PFSK-1 (cell line): ENCODE measurements around the gene SLIT3.

ENCODE experiments used
- FOXP2 ChIP-seq: optimal IDR thresholded peaks from 2 replicates; pipeline ENCODE3; 2011; ENCODE audit warnings: borderline replicate concordance, control low read depth, inconsistent platforms; ENCODE audit not compliant: insufficient read depth; ENCODE audit errors: extremely low read length, extremely low read depth
- POLR2AphosphoS5 ChIP-seq: IDR thresholded peaks from 2 replicates; pipeline ENCODE4 v1.6.1; 2012; ENCODE audit warnings: low read depth, mild to moderate bottlenecking, control low read depth, low read length, moderate library complexity
- SIN3A ChIP-seq: IDR thresholded peaks from 2 replicates; pipeline ENCODE4 v1.6.1; 2012; ENCODE audit warnings: mild to moderate bottlenecking, low read length, moderate library complexity, borderline replicate concordance; ENCODE audit not compliant: insufficient read depth
- TAF1 ChIP-seq: IDR thresholded peaks from 2 replicates; pipeline ENCODE4 v1.6.1; 2012; ENCODE audit warnings: low read length, control low read depth, borderline replicate concordance; ENCODE audit not compliant: insufficient read depth
- TF ChIP-seq, protein P1 (sequence below), 2 experiments: IDR thresholded peaks; 2 replicates each; pipeline versions ENCODE4 v1.6.1 to v1.8.0; 2011 to 2012; ENCODE audit warnings: low read depth in 2 of 2, low read length in 2 of 2, control low read depth in 1 of 2, inconsistent platforms in 1 of 2, mild to moderate bottlenecking in 1 of 2, moderate library complexity in 1 of 2; ENCODE audit not compliant: insufficient read depth in 1 of 2

SLIT3 gene

DNA sequence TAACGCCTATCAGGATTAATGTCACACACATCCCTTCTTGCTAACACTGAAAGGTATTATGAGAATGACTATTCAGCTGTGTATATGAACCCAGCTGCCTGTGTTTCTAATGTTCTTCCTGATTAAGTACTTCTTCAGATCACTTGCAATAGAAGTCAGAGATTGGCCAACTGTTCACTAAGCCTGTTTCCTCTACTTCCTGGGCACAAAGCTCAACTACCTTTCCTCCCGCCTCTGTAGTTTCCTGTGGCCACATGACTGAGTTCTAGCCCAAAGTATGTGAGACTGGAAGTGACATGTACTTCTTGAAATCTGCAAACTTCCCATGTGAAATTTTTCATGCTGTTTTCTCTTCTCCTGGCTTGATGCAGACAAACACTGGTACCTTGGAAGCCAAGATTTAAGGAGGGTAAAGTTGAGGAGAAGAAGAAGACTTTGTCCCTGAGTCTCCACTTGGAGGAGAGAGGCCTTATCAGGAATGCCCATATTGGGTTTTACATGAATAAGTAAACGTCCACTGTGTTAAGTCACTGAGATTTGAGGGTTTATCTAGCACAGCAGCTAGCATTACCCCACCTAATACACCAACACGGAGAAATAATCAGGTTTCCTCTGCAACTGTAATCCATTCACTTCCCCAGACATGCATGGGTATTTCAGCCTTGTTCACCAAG is 58.6 kb downstream of the SLIT3 start:
- TF ChIP-seq, protein P1, sequence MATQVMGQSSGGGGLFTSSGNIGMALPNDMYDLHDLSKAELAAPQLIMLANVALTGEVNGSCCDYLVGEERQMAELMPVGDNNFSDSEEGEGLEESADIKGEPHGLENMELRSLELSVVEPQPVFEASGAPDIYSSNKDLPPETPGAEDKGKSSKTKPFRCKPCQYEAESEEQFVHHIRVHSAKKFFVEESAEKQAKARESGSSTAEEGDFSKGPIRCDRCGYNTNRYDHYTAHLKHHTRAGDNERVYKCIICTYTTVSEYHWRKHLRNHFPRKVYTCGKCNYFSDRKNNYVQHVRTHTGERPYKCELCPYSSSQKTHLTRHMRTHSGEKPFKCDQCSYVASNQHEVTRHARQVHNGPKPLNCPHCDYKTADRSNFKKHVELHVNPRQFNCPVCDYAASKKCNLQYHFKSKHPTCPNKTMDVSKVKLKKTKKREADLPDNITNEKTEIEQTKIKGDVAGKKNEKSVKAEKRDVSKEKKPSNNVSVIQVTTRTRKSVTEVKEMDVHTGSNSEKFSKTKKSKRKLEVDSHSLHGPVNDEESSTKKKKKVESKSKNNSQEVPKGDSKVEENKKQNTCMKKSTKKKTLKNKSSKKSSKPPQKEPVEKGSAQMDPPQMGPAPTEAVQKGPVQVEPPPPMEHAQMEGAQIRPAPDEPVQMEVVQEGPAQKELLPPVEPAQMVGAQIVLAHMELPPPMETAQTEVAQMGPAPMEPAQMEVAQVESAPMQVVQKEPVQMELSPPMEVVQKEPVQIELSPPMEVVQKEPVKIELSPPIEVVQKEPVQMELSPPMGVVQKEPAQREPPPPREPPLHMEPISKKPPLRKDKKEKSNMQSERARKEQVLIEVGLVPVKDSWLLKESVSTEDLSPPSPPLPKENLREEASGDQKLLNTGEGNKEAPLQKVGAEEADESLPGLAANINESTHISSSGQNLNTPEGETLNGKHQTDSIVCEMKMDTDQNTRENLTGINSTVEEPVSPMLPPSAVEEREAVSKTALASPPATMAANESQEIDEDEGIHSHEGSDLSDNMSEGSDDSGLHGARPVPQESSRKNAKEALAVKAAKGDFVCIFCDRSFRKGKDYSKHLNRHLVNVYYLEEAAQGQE (IDR thresholded peaks at IDR 0.05; ENCODE audit: insufficient read depth in 1 of 2, low read depth in 2 of 2, low read length in 2 of 2) = no peak
- TF ChIP-seq POLR2AphosphoS5 = no peak
- TF ChIP-seq SIN3A = no peak
- TF ChIP-seq TAF1 = no peak
- no peak for TF ChIP-seq FOXP2

DNA sequence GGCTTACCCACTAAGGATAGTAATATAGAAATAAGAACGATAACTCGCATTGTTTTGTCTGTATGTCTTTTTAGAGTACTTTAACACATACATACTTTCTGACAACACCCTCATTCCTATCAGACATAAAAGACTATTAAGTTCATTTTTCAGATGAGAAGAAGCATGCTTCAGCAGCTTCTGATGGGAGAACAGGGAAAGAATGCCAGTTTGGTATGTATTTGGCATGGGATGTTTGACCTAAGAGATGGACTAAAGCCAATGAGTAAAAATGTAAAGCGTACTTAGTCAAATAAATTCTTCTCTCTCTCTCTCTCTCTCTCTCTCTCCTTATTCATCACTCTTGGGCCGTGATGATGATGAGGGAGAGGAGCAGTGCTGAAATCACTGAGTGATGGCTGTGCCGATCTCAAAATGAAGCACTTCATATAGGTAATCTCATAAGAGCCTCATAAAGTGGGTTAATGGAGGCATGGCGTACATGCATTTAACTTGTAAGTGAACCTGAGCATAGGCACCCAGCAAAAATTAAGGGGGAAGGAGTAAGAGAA is 71.5 kb downstream of the SLIT3 start:
- TF ChIP-seq SIN3A = no peak
- TF ChIP-seq TAF1 = no peak
- TF ChIP-seq, protein P1 (IDR thresholded peaks at IDR 0.05; ENCODE audit: insufficient read depth in 1 of 2, low read depth in 2 of 2, low read length in 2 of 2) = no peak
- no peak for TF ChIP-seq POLR2AphosphoS5
- TF ChIP-seq FOXP2 = no peak

DNA sequence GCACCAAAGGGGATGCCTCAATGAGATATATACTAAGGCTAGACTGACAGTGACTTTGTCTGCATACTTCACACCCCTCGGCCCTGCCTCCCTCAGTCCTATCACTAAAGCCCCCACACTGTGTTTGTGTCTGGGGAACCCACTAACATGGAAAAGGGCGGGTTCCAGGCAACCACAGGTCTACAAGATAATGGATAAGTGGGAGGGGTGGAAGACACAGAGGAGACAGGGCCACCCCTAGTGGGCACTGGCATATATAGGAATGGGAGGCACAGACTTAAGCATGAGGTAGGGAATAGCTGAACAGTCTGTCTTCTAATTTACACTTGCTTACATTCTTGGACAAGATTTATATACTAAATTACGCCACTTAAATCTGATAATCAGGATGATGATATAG is 74.0 kb downstream of the SLIT3 start:
- TF ChIP-seq POLR2AphosphoS5 (no peak), TAF1 (no peak), FOXP2 (no peak), SIN3A (no peak)
- TF ChIP-seq, protein P1 (IDR thresholded peaks at IDR 0.05; ENCODE audit: insufficient read depth in 1 of 2, low read depth in 2 of 2, low read length in 2 of 2) = no peak

DNA sequence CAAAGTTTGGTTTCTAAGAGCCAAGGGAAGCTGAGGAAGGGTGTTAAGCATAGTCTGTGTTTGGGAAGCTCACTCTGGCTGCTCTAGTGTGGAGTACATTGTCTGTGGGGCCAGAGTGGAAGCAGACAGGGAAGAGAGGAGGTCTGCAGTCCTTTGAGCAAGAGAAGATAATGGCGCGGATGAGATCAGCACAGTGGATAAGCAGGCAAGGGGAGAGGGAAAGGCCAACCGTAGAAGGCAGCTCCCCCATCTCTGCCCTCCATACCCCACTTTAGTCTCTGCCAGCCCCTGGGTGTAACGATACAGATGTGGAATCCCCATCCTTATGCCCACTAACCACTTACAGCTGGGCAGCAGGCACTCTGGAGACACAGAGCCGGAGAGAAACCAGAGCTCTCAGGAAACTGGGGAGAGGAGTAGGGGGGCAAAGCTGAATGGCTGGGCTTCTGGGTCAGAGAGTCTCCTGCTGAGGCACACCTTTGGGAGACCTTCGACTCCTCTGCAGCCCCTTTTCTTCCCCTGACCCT is 75.0 kb downstream of the SLIT3 start:
- TF ChIP-seq, protein P1 (IDR thresholded peaks at IDR 0.05; ENCODE audit: insufficient read depth in 1 of 2, low read depth in 2 of 2, low read length in 2 of 2) = no peak
- TF ChIP-seq POLR2AphosphoS5 = no peak

DNA sequence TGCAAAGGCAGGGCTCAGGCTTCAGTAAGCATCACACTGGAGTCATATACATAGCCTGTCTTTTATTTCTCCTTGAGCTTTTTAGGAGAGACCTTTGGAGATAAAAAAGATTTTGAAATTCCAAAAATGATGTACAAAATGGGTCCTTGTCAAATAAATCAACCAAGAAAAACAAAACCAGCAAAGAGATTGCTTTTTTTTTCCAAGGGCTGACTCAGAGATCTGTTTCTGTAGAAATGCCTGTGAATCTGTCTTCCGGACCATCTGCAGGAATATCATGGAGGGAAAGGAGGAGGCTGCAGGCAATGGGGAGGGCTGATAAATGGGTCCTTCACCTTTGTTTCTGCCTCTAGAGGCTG is 77.4 kb downstream of the SLIT3 start:
- TF ChIP-seq SIN3A (no peak), POLR2AphosphoS5 (no peak), FOXP2 (no peak), TAF1 (no peak)
